Epithelial cell of esophagus (primary cell): Measurements from ENCODE around the gene PLA2G7.

ENCODE experiments used
- DNase-seq: peaks from one replicate; pipeline ENCODE4 v3.0.0; 2010; ENCODE audit warnings: low read depth
- H3K4me3 ChIP-seq: 2 replicates; pipeline ENCODE4 v1.5.1; 2011; ENCODE audit warnings: mild to moderate bottlenecking, low read length, control low read depth
- CTCF ChIP-seq: IDR thresholded peaks from 2 replicates; pipeline ENCODE4 v1.5.1; 2011; ENCODE audit warnings: low read depth, mild to moderate bottlenecking, low read length, control low read depth, inconsistent platforms; ENCODE audit not compliant: insufficient read depth; ENCODE audit errors: missing control alignments

Gene PLA2G7

GRCh38 chr6:46689657-46690056 is 45.5 kb downstream of the PLA2G7 start:
- DNase-seq = no peak
- H3K4me3 ChIP-seq = no peak overlapping the region
- TF ChIP-seq CTCF = no peak

- no peak for DNase-seq
- no peak overlapping the region for H3K4me3 ChIP-seq
- TF ChIP-seq CTCF = no peak
Measured at GRCh38 chr6:46688966-46689335, 46.2 kb downstream of the PLA2G7 start.

GRCh38 chr6:46688117-46688965 is 46.8 kb downstream of the PLA2G7 start:
- no peak for DNase-seq
- TF ChIP-seq CTCF = no peak
- H3K4me3 ChIP-seq = no peak overlapping the region

- no peak within 1 kb of the TSS for H3K4me3 ChIP-seq
- TF ChIP-seq CTCF = no peak
- DNase-seq = no peak
Measured at GRCh38 chr6:46687619-46688097, 47.5 kb downstream of the PLA2G7 start, which contains the start of gene TDRD6. Gene TDRD6, plus strand, starts transcription at chr6:46687885. Its CDS starts 244 bp downstream, at chr6:46688129.

GRCh38 chr6:46684771-46685170 is 50.4 kb downstream of the PLA2G7 start:
- DNase-seq = peak; percentile 57
- no peak overlapping the region for H3K4me3 ChIP-seq
- TF ChIP-seq CTCF = no peak

GRCh38 chr6:46677314-46677654 is 57.9 kb downstream of the PLA2G7 start:
- DNase-seq = peak; percentile 13
- no peak overlapping the region for H3K4me3 ChIP-seq
- peak; percentile 60 for TF ChIP-seq CTCF

- no peak for DNase-seq
- no peak for TF ChIP-seq CTCF
- H3K4me3 ChIP-seq = no peak overlapping the region
Measured at GRCh38 chr6:46676604-46677313, 58.4 kb downstream of the PLA2G7 start.
